ENCODE results near the gene MMP2.

The MMP2 gene

GRCh38 chr16:55453909-55454308 is 25.1 kb upstream of the MMP2 start:
- no peak overlapping the region for H3K4me3 ChIP-seq (ENCODE audit: low read depth, low read length)
- no peak for TF ChIP-seq CTCF (IDR thresholded peaks at IDR 0.05; ENCODE audit: low read depth, low read length)

- H3K4me3 ChIP-seq (ENCODE audit: low read depth, low read length): no peak overlapping the region
- TF ChIP-seq CTCF (IDR thresholded peaks at IDR 0.05; ENCODE audit: low read depth, low read length): no peak
Measured at GRCh38 chr16:55454861-55455260, 24.1 kb upstream of the MMP2 start.

- TF ChIP-seq CTCF (IDR thresholded peaks at IDR 0.05; ENCODE audit: low read depth, low read length): no peak
- H3K4me3 ChIP-seq (ENCODE audit: low read depth, low read length): no peak overlapping the region
Measured at GRCh38 chr16:55462241-55462640, 16.8 kb upstream of the MMP2 start.

GRCh38 chr16:55464375-55464774 is 14.6 kb upstream of the MMP2 start:
- TF ChIP-seq CTCF (IDR thresholded peaks at IDR 0.05; ENCODE audit: low read depth, low read length): no peak

GRCh38 chr16:55465077-55465896 is 13.7 kb upstream of the MMP2 start:
- peak; percentile 96 for TF ChIP-seq CTCF (IDR thresholded peaks at IDR 0.05; ENCODE audit: low read depth, low read length)
- H3K4me3 ChIP-seq (ENCODE audit: low read depth, low read length): no peak overlapping the region

More at GRCh38 chr16:55464375-55464774, 14.6 kb upstream of the MMP2 start:
- no peak overlapping the region for H3K4me3 ChIP-seq (ENCODE audit: low read depth, low read length)

- no peak overlapping the region for H3K4me3 ChIP-seq (ENCODE audit: low read depth, low read length)
- TF ChIP-seq CTCF (IDR thresholded peaks at IDR 0.05; ENCODE audit: low read depth, low read length): no peak
Measured at GRCh38 chr16:55466209-55466608, 12.8 kb upstream of the MMP2 start.

GRCh38 chr16:55467898-55468297 is 11.1 kb upstream of the MMP2 start:
- no peak overlapping the region for H3K4me3 ChIP-seq (ENCODE audit: low read depth, low read length)
- TF ChIP-seq CTCF (IDR thresholded peaks at IDR 0.05; ENCODE audit: low read depth, low read length): no peak

Measured in WI38 (cell line).